Measurements from ENCODE around the gene SLC16A6. TPM values are rescaled to one million over a fixed set of nuclear protein-coding genes. Genes with fewer than 3 reads are reported as not detected.

The SLC16A6 gene
- total RNA-seq, 1 donor from 2014 or later = under 0.01 TPM

GRCh38 chr17:68249354-68249765 is 41.6 kb downstream of the SLC16A6 start:
- Histone ChIP-seq H3K4me3 (ENCODE audit: low read depth, low read length) (no peak overlapping the region), H3K27me3 (ENCODE audit: control insufficient read depth, insufficient read depth, low read length) (no peaks in the 10 kb centered on the region), H3K36me3 (ENCODE audit: control insufficient read depth, insufficient read depth, low read length) (peaks cover 4% of the 10 kb centered on the region)
- DNase-seq (ENCODE audit: low read depth) (no peak), FAIRE-seq (no peak)
- TF ChIP-seq CTCF (IDR thresholded peaks at IDR 0.05; ENCODE audit: insufficient read depth, low read length, severe bottlenecking) = no peak

- Histone ChIP-seq H3K27me3 (ENCODE audit: control insufficient read depth, insufficient read depth, low read length) (no peaks in the 10 kb centered on the region), H3K4me3 (ENCODE audit: low read depth, low read length) (peak overlapping the region; percentile 85), H3K36me3 (ENCODE audit: control insufficient read depth, insufficient read depth, low read length) (peaks cover 4% of the 10 kb centered on the region)
- DNase-seq (ENCODE audit: low read depth) (no peak), FAIRE-seq (no peak)
- no peak for TF ChIP-seq CTCF (IDR thresholded peaks at IDR 0.05; ENCODE audit: insufficient read depth, low read length, severe bottlenecking)
Measured at GRCh38 chr17:68248891-68249290, 42.0 kb downstream of the SLC16A6 start.

GRCh38 chr17:68248199-68248825 is 42.6 kb downstream of the SLC16A6 start:
- FAIRE-seq (no peak), DNase-seq (ENCODE audit: low read depth) (peak; percentile 76)
- TF ChIP-seq CTCF (IDR thresholded peaks at IDR 0.05; ENCODE audit: insufficient read depth, low read length, severe bottlenecking) = no peak
- no peaks in the 10 kb centered on the region for H3K27me3 ChIP-seq (ENCODE audit: control insufficient read depth, insufficient read depth, low read length)
- H3K4me3 ChIP-seq (ENCODE audit: low read depth, low read length) = peak overlapping the region; percentile 85
- peaks cover 4% of the 10 kb centered on the region for H3K36me3 ChIP-seq (ENCODE audit: control insufficient read depth, insufficient read depth, low read length)

GRCh38 chr17:68247445-68248198 is 43.3 kb downstream of the SLC16A6 start, which contains the start of gene AMZ2:
AMZ2 (plus strand) TSS chr17:68248043; CDS start chr17:68250188, 2,145 bp downstream.
- peak within 1 kb of the TSS; percentile 85 for H3K4me3 ChIP-seq (ENCODE audit: low read depth, low read length)
- FAIRE-seq = no peak
- no peak for TF ChIP-seq CTCF (IDR thresholded peaks at IDR 0.05; ENCODE audit: insufficient read depth, low read length, severe bottlenecking)
- peak; percentile 73 for DNase-seq (ENCODE audit: low read depth)
- H3K27me3 ChIP-seq (ENCODE audit: control insufficient read depth, insufficient read depth, low read length) = no peaks in the 10 kb centered on the region
- H3K36me3 ChIP-seq (ENCODE audit: control insufficient read depth, insufficient read depth, low read length) = peaks cover 4% of the 10 kb centered on the region

GRCh38 chr17:68246271-68247028 is 44.5 kb downstream of the SLC16A6 start:
- H3K36me3 ChIP-seq (ENCODE audit: control insufficient read depth, insufficient read depth, low read length) = peaks cover 4% of the 10 kb centered on the region
- no peak for FAIRE-seq
- H3K27me3 ChIP-seq (ENCODE audit: control insufficient read depth, insufficient read depth, low read length) = no peaks in the 10 kb centered on the region
- TF ChIP-seq CTCF (IDR thresholded peaks at IDR 0.05; ENCODE audit: insufficient read depth, low read length, severe bottlenecking) = no peak
- no peak for DNase-seq (ENCODE audit: low read depth)
- H3K4me3 ChIP-seq (ENCODE audit: low read depth, low read length) = no peak overlapping the region
